Gastroesophageal sphincter (tissue), 4 donors: ENCODE measurements around the gene CARD11. TPM values are rescaled to one million over a fixed set of nuclear protein-coding genes. Genes with fewer than 3 reads are reported as not detected.

Experiments
- ATAC-seq: fragments of 150-250 bp; one replicate; pipeline ENCODE4 v1.9.1; 2016; ENCODE audit warnings: mild to moderate bottlenecking, moderate library complexity
- H3K27ac ChIP-seq, 4 donors: fragments of 200-600 bp; sonication (generic) in 3 of 4; 1 replicate in 3 of 4; 2 replicates in 1 of 4; pipeline ENCODE4 v1.5.1; 2016 to 2019
- H3K27me3 ChIP-seq: fragments of 200-600 bp; sonication (generic); one replicate; pipeline ENCODE4 v1.5.1; 2019
- H3K36me3 ChIP-seq, 2 donors: fragments of 200-600 bp; sonication (generic); one replicate each; pipeline ENCODE4 v1.5.1; 2019; ENCODE audit warnings: control low read depth in 1 of 2
- H3K4me1 ChIP-seq, 3 donors: fragments of 200-600 bp; sonication (generic); 1 replicate in 2 of 3; 2 replicates in 1 of 3; pipeline ENCODE4 v1.5.1; 2016 to 2019; ENCODE audit warnings: control low read depth in 2 of 3
- H3K4me3 ChIP-seq, 2 donors: fragments of 200-600 bp; sonication (generic); one replicate each; pipeline ENCODE4 v1.5.1; 2019; ENCODE audit warnings: mild to moderate bottlenecking in 1 of 2, moderate library complexity in 1 of 2
- H3K9me3 ChIP-seq, 3 donors: fragments of 200-600 bp; sonication (generic); one replicate each; pipeline ENCODE4 v1.5.1; 2017 to 2019; ENCODE audit warnings: control low read depth in 2 of 3
- CTCF ChIP-seq, 4 experiments: fragments of 200-600 bp in 2 of 4; fragments of 450-650 bp in 2 of 4; sonication (generic) in 1 of 4; IDR thresholded peaks; one replicate each; pipeline ENCODE4 v1.5.1; 2017 to 2019; ENCODE audit warnings: antibody characterized with exemption in 4 of 4, mild to moderate bottlenecking in 2 of 4, moderate library complexity in 2 of 4
- EP300 ChIP-seq: sonication (generic); formaldehyde crosslinking; IDR thresholded peaks from one replicate; pipeline ENCODE4 v1.6.1; 2017; ENCODE audit warnings: antibody characterized with exemption, mild to moderate bottlenecking
- POLR2A ChIP-seq, 2 donors: fragments of 450-650 bp; IDR thresholded peaks; one replicate each; pipeline ENCODE4 v1.6.1; 2017; ENCODE audit warnings: antibody characterized with exemption in 2 of 2, mild to moderate bottlenecking in 2 of 2, moderate library complexity in 1 of 2
- POLR2AphosphoS5 ChIP-seq: sonication (generic); formaldehyde crosslinking; IDR thresholded peaks from one replicate; pipeline ENCODE4 v1.6.1; 2017; ENCODE audit warnings: antibody characterized with exemption
- WGBS, 2 donors: methylation state at CpG; one replicate each; pipeline ENCODE4 v1.1.5; 2018; ENCODE audit warnings: low coverage in 1 of 2; 5-methylcytosine and 5-hydroxymethylcytosine counted together
- total RNA-seq, 4 donors: library from RNA; depleted of rRNA; stranded (reverse); fragments of >200 nt; gene quantifications; one replicate each; pipeline ENCODE4 v1.1.0, GENCODE V29; 2016

Gene CARD11
- total RNA-seq: under 1 TPM; 0.27 to 0.67 (median 0.45) TPM

- H3K27ac ChIP-seq: no peak within 1 kb of the TSS
- WGBS, 2 donors: 5 to 22% methylated on average over 3 to 12 of the region's 45 CpGs
Measured at GRCh38 chr7:3043544-3044371, at the start of gene CARD11. Gene CARD11 (minus strand): TSS chr7:3043867. CDS start chr7:2958506, 85,361 bp downstream.

GRCh38 chr7:3092468-3092867 is 48.8 kb upstream of the CARD11 start:
- Histone ChIP-seq H3K36me3 (no peaks in the 10 kb centered on the region), H3K27me3 (peaks cover 6% of the 10 kb centered on the region), H3K4me3 (no peak overlapping the region), H3K27ac (no peak overlapping the region), H3K9me3 (peaks cover 0 to 6% (median 0%) of the 10 kb centered on the region in 3 donors), H3K4me1 (no peaks in the 10 kb centered on the region)
- TF ChIP-seq POLR2A (IDR thresholded peaks at IDR 0.05) (no peak), POLR2AphosphoS5 (no peak), EP300 (no peak), CTCF (IDR thresholded peaks at IDR 0.05) (no peak)
- ATAC-seq: no peak
- WGBS, 2 donors: 57% methylated on average over 6 of the region's 6 CpGs; no CpG with 5 or more reads in 1 of the 2 donors

More at GRCh38 chr7:3043544-3044371, at the start of gene CARD11:
- ATAC-seq: no peak
- no peak for TF ChIP-seq EP300
- no peak for TF ChIP-seq CTCF (IDR thresholded peaks at IDR 0.05)
- no peak for TF ChIP-seq POLR2A (IDR thresholded peaks at IDR 0.05)
- no peak for TF ChIP-seq POLR2AphosphoS5
- no peaks in the 10 kb centered on the region for H3K4me1 ChIP-seq
- H3K4me3 ChIP-seq: peak within 1 kb of the TSS in 1 of 2 donors; percentile 33
- H3K36me3 ChIP-seq: no peaks in the 10 kb centered on the region
- H3K27me3 ChIP-seq: peaks cover 43% of the 10 kb centered on the region
- no peaks in the 10 kb centered on the region for H3K9me3 ChIP-seq

DNA sequence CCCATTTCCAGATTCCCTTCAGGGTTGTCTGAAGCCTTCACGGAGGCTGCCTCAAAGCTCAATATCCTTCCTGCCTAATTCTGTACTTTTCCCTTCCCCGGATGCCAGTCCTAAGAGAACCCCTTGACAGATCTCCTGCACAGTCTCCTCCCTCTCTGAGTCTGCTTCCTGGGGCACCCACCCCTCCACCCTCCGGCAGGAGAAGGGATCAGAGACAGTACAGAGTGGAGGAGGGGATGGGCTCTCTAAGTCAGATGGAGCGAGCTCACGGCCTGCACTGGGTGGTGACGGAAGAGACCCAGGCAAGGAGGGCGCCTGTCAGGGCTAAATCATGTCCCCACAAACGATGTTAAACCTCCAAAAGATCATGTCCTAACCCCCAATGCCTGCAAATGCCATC is 48.0 kb upstream of the CARD11 start:
- Histone ChIP-seq H3K4me3 (no peak overlapping the region), H3K27me3 (peaks cover 6% of the 10 kb centered on the region), H3K27ac (no peak overlapping the region), H3K4me1 (no peaks in the 10 kb centered on the region), H3K9me3 (peaks cover 0 to 4% (median 0%) of the 10 kb centered on the region in 3 donors), H3K36me3 (no peaks in the 10 kb centered on the region)
- TF ChIP-seq POLR2A (IDR thresholded peaks at IDR 0.05) (no peak), POLR2AphosphoS5 (no peak), EP300 (no peak), CTCF (IDR thresholded peaks at IDR 0.05) (no peak)
- WGBS, 2 donors: 80% methylated on average over 1 of the region's 8 CpGs
- no peak for ATAC-seq

DNA sequence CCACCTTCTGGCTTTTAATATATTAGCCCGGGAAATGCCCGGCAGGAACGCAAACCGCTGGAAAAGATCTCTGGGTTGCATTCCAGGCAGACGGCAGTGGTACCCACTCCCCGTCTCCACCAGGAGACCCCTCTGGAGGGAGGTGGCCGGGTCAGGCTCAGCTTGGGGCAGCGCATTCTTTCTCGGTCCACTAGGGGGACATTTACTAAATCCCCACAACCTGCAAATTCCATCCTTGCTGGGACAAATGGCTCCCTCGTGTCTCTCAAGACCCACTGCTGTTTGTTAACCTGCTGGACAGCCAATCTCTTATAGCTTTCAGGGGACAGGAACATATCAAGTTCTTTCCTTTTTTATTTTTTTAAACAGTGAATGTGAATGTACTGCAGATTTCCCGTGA is 45.8 kb upstream of the CARD11 start:
- H3K4me3 ChIP-seq: no peak overlapping the region
- H3K27me3 ChIP-seq: peaks cover 11% of the 10 kb centered on the region
- H3K4me1 ChIP-seq: no peaks in the 10 kb centered on the region
- H3K36me3 ChIP-seq: no peaks in the 10 kb centered on the region
- 46 to 50% methylated on average over 5 to 11 of the region's 11 CpGs for WGBS, 2 donors
- no peak for ATAC-seq
- H3K9me3 ChIP-seq: peaks cover 0 to 5% (median 0%) of the 10 kb centered on the region in 3 donors
- TF ChIP-seq POLR2A (IDR thresholded peaks at IDR 0.05): no peak
- peak in 3 of 4 experiments; percentile 13 to 31 (median 21) for TF ChIP-seq CTCF (IDR thresholded peaks at IDR 0.05)
- no peak overlapping the region for H3K27ac ChIP-seq

DNA sequence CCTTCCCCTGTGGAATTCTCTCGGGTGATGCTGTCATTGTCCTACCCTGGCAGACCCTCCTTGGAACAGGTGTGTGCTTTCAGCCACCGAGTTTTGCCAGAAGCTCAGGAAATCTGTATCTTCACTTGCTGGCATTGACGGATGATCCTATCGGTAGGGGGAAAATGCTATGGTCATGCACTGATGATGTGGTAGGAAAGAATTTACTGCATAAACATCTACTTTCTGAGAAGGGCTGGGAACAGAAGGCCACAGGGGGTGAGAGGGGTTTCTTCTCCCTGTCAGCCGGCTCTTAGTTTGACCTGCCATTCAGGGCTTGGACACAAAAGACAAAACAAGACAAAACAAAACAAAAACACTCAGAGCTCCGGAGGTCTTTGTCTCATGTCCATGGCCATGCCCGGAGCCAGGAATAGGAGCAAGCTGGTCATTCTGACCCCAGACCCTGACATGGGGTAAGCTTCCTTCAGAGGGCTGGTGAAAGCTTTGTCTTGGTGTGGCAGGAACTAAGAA is 43.6 kb upstream of the CARD11 start:
- H3K27me3 ChIP-seq: peaks cover 17% of the 10 kb centered on the region
- H3K9me3 ChIP-seq: peaks cover 0 to 8% (median 0%) of the 10 kb centered on the region in 3 donors
- 33% methylated on average over 4 of the region's 7 CpGs; no CpG with 5 or more reads in 1 of the 2 donors for WGBS, 2 donors
- H3K36me3 ChIP-seq: no peaks in the 10 kb centered on the region
- TF ChIP-seq POLR2AphosphoS5 (no peak), CTCF (IDR thresholded peaks at IDR 0.05) (no peak)
- ATAC-seq: no peak
- H3K4me1 ChIP-seq: no peaks in the 10 kb centered on the region
- no peak overlapping the region for H3K27ac ChIP-seq
- H3K4me3 ChIP-seq: no peak overlapping the region
